Osteoblast (primary cell): Measurements from ENCODE around the gene LPAR3. TPM values are rescaled to one million over a fixed set of nuclear protein-coding genes. Genes with fewer than 3 reads are reported as not detected.

Source experiments
- DNase-seq: peaks from one replicate; pipeline ENCODE4 v3.0.0; 2011; ENCODE audit warnings: low spot score, mixed read lengths; ENCODE audit not compliant: insufficient read length; ENCODE audit errors: missing footprints
- H2AFZ ChIP-seq: 2 replicates; pipeline ENCODE4 v1.6.0; 2011; ENCODE audit warnings: mild to moderate bottlenecking, low read length
- H3K27ac ChIP-seq: 2 replicates; pipeline ENCODE4 v1.5.1; 2011; ENCODE audit warnings: mild to moderate bottlenecking, low read depth, low read length, moderate library complexity
- H3K27me3 ChIP-seq: 2 replicates; pipeline ENCODE4 v1.6.0; 2012; ENCODE audit warnings: mild to moderate bottlenecking, control low read depth, inconsistent platforms, low read length, moderate library complexity; ENCODE audit not compliant: insufficient read depth
- H3K36me3 ChIP-seq: 2 replicates; pipeline ENCODE4 v1.5.1; 2011; ENCODE audit warnings: mild to moderate bottlenecking, low read length, control low read depth, moderate library complexity; ENCODE audit not compliant: insufficient read depth
- H3K4me1 ChIP-seq: 2 replicates; pipeline ENCODE4 v1.5.1; 2011; ENCODE audit warnings: mild to moderate bottlenecking, low read length, control low read depth, moderate library complexity; ENCODE audit not compliant: insufficient read depth
- H3K4me2 ChIP-seq: 2 replicates; pipeline ENCODE4 v1.6.0; 2011; ENCODE audit warnings: mild to moderate bottlenecking, low read length; ENCODE audit not compliant: insufficient read depth
- H3K4me3 ChIP-seq: fragments of 200-600 bp; sonication (generic); 3 replicates; pipeline ENCODE4 v1.5.1; 2012; ENCODE audit warnings: mild to moderate bottlenecking, low read length, inconsistent platforms; ENCODE audit not compliant: insufficient read depth
- H3K79me2 ChIP-seq: 2 replicates; pipeline ENCODE4 v1.6.0; 2012; ENCODE audit warnings: mild to moderate bottlenecking, low read length, control low read depth, inconsistent platforms; ENCODE audit not compliant: insufficient read depth
- H3K9me3 ChIP-seq: 2 replicates; pipeline ENCODE4 v1.5.1; 2011; ENCODE audit warnings: low read depth, low read length, control low read depth
- H4K20me1 ChIP-seq: 2 replicates; pipeline ENCODE4 v1.6.0; 2012; ENCODE audit warnings: mild to moderate bottlenecking, low read length, control low read depth; ENCODE audit not compliant: insufficient read depth
- total RNA-seq: library from RNA; depleted of rRNA; stranded (reverse); fragments of >200 nt; gene quantifications from 2 replicates; pipeline ENCODE4 v1.2.3, GENCODE V29; 2012
- TF ChIP-seq, protein P1 (sequence below): IDR thresholded peaks from 2 replicates; pipeline ENCODE4 v1.5.1; 2011; ENCODE audit warnings: mild to moderate bottlenecking, low read depth, low read length, moderate library complexity; ENCODE audit errors: extremely low read depth

The LPAR3 gene
- total RNA-seq, 1 donor, result not detected

GRCh38 chr1:84834419-84835064 is 58.5 kb downstream of the LPAR3 start:
- Histone ChIP-seq H3K27ac (no peak overlapping the region), H3K36me3 (no peaks in the 10 kb centered on the region), H3K4me2 (no peak overlapping the region), H3K4me3 (no peak overlapping the region), H3K9me3 (no peaks in the 10 kb centered on the region), H2AFZ (no peak overlapping the region), H3K79me2 (no peaks in the 10 kb centered on the region), H3K27me3 (peaks cover 15% of the 10 kb centered on the region), H3K4me1 (peaks cover 12% of the 10 kb centered on the region), H4K20me1 (no peaks in the 10 kb centered on the region)
- DNase-seq, result peak; percentile 83
- TF ChIP-seq, protein P1, sequence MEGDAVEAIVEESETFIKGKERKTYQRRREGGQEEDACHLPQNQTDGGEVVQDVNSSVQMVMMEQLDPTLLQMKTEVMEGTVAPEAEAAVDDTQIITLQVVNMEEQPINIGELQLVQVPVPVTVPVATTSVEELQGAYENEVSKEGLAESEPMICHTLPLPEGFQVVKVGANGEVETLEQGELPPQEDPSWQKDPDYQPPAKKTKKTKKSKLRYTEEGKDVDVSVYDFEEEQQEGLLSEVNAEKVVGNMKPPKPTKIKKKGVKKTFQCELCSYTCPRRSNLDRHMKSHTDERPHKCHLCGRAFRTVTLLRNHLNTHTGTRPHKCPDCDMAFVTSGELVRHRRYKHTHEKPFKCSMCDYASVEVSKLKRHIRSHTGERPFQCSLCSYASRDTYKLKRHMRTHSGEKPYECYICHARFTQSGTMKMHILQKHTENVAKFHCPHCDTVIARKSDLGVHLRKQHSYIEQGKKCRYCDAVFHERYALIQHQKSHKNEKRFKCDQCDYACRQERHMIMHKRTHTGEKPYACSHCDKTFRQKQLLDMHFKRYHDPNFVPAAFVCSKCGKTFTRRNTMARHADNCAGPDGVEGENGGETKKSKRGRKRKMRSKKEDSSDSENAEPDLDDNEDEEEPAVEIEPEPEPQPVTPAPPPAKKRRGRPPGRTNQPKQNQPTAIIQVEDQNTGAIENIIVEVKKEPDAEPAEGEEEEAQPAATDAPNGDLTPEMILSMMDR, result no peak

GRCh38 chr1:84833194-84833593 is 59.8 kb downstream of the LPAR3 start:
- TF ChIP-seq, protein P1, result no peak
- H3K9me3 ChIP-seq, result no peaks in the 10 kb centered on the region
- H3K27ac ChIP-seq, result no peak overlapping the region
- no peak overlapping the region for H3K4me2 ChIP-seq
- peaks cover 12% of the 10 kb centered on the region for H3K4me1 ChIP-seq
- no peaks in the 10 kb centered on the region for H4K20me1 ChIP-seq
- no peak overlapping the region for H2AFZ ChIP-seq
- H3K79me2 ChIP-seq, result no peaks in the 10 kb centered on the region
- no peak for DNase-seq
- H3K36me3 ChIP-seq, result no peaks in the 10 kb centered on the region
- H3K4me3 ChIP-seq, result no peak overlapping the region
- peaks cover 21% of the 10 kb centered on the region for H3K27me3 ChIP-seq

DNA sequence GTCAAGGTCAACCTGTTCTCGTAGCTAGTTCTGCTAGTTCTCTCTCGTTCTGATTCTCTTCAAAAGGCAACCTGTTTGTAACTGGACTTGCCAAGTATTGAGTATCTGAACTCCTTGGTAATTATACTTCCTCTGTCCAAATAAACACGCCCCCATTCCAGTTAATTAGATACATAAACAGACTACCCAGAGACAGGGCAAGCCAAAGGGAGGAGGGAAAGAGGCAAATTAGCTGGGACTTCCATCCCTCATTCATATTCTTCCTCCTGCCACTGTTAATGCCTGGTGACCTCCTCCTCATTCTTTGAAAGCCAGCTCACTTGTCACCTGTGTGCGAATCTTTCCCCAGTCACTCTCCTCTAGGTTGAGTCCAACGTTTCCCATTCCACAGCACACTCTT is 62.9 kb downstream of the LPAR3 start:
- DNase-seq, result no peak
- Histone ChIP-seq H3K4me1 (peaks cover 12% of the 10 kb centered on the region), H3K4me3 (no peak overlapping the region), H4K20me1 (no peaks in the 10 kb centered on the region), H3K27me3 (peaks cover 21% of the 10 kb centered on the region), H3K79me2 (no peaks in the 10 kb centered on the region), H3K9me3 (no peaks in the 10 kb centered on the region), H3K36me3 (no peaks in the 10 kb centered on the region), H3K27ac (no peak overlapping the region), H2AFZ (no peak overlapping the region), H3K4me2 (no peak overlapping the region)
- TF ChIP-seq, protein P1, result no peak

DNA sequence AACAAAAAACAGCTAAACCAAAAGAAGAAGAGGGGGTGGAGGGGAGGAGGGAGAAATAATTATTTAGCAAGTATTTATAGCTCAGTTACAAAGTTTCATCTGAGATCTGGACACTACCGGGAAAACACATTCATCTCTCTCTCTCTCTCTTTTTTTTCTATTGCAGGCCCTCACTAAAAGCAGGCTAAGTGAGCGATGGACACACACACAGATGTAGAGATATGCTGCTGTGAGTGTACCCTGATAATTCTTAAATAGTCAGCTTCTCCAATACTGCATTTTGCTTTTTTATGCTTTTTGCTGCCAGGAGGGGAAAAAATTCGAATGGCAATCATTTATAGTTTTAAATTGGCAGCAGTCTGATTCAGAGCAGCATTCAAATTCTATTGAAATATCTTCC is 65.0 kb downstream of the LPAR3 start:
- Histone ChIP-seq H3K36me3 (no peaks in the 10 kb centered on the region), H3K4me2 (no peak overlapping the region), H3K4me3 (no peak overlapping the region), H3K27ac (no peak overlapping the region), H2AFZ (no peak overlapping the region), H3K79me2 (no peaks in the 10 kb centered on the region), H3K4me1 (no peaks in the 10 kb centered on the region), H3K27me3 (peaks cover 18% of the 10 kb centered on the region), H3K9me3 (no peaks in the 10 kb centered on the region), H4K20me1 (no peaks in the 10 kb centered on the region)
- no peak for DNase-seq
- TF ChIP-seq, protein P1, result no peak
